ENCODE measurements around the gene LPP. TPM values are rescaled to one million over a fixed set of nuclear protein-coding genes. Genes with fewer than 3 reads are reported as not detected.

LPP gene
- total and polyA plus RNA-seq, 4 donors = 11.1 to 219 (median 66.5) TPM

- WGBS, 2 donors = 89 to 92% methylated on average over 4 of the region's 4 CpGs
- ATAC-seq (ENCODE audit: insufficient read depth, low FRiP score) (no peak), DNase-seq (no peak)
- no peaks in the 10 kb centered on the region for H3K9me3 ChIP-seq (ENCODE audit: control insufficient read depth in 4 of 4, insufficient read depth in 3 of 4, low read length in 3 of 4)
- H3K27me3 ChIP-seq (ENCODE audit: control insufficient read depth in 3 of 3, insufficient read depth in 3 of 3, low read length in 2 of 3) = no peaks in the 10 kb centered on the region
- no peak overlapping the region for H3K4me3 ChIP-seq
- H3K36me3 ChIP-seq (ENCODE audit: control insufficient read depth in 4 of 4, insufficient read depth in 4 of 4, low read length in 4 of 4) = peaks cover 0 to 3% (median 0%) of the 10 kb centered on the region in 4 donors
- no peak for TF ChIP-seq CTCF (IDR thresholded peaks at IDR 0.05; ENCODE audit: control extremely low read depth, extremely low read depth)
- H3K9ac ChIP-seq (ENCODE audit: insufficient read depth in 1 of 2, low read length in 2 of 2) = no peak overlapping the region
- no peak overlapping the region for H3K27ac ChIP-seq (ENCODE audit: low read depth in 1 of 2, low read length in 1 of 2)
- peaks cover 0 to 9% (median 0%) of the 10 kb centered on the region in 5 donors for H3K4me1 ChIP-seq (ENCODE audit: control insufficient read depth in 5 of 5, insufficient read depth in 5 of 5, low read length in 5 of 5)
Observed at GRCh38 chr3:188742755-188743550, 589.0 kb downstream of the LPP start.

- peaks cover 0 to 3% (median 0%) of the 10 kb centered on the region in 4 donors for H3K36me3 ChIP-seq (ENCODE audit: control insufficient read depth in 4 of 4, insufficient read depth in 4 of 4, low read length in 4 of 4)
- ATAC-seq (ENCODE audit: insufficient read depth, low FRiP score) = no peak
- no peaks in the 10 kb centered on the region for H3K9me3 ChIP-seq (ENCODE audit: control insufficient read depth in 4 of 4, insufficient read depth in 3 of 4, low read length in 3 of 4)
- no peak overlapping the region for H3K4me3 ChIP-seq
- 96 to 98% methylated on average over 2 of the region's 2 CpGs for whole genome bisulfite sequencing, 2 donors
- H3K27ac ChIP-seq (ENCODE audit: low read depth in 1 of 2, low read length in 1 of 2) = no peak overlapping the region
- no peaks in the 10 kb centered on the region for H3K27me3 ChIP-seq (ENCODE audit: control insufficient read depth in 3 of 3, insufficient read depth in 3 of 3, low read length in 2 of 3)
- no peak for TF ChIP-seq CTCF (IDR thresholded peaks at IDR 0.05; ENCODE audit: control extremely low read depth, extremely low read depth)
- DNase-seq = no peak
- H3K4me1 ChIP-seq (ENCODE audit: control insufficient read depth in 5 of 5, insufficient read depth in 5 of 5, low read length in 5 of 5) = peaks cover 0 to 9% (median 0%) of the 10 kb centered on the region in 5 donors
- H3K9ac ChIP-seq (ENCODE audit: insufficient read depth in 1 of 2, low read length in 2 of 2) = no peak overlapping the region
Observed at GRCh38 chr3:188744166-188744565, 590.2 kb downstream of the LPP start.

- H3K9ac ChIP-seq (ENCODE audit: insufficient read depth in 1 of 2, low read length in 2 of 2) = no peak overlapping the region
- no peak overlapping the region for H3K27ac ChIP-seq (ENCODE audit: low read depth in 1 of 2, low read length in 1 of 2)
- H3K4me1 ChIP-seq (ENCODE audit: control insufficient read depth in 5 of 5, insufficient read depth in 5 of 5, low read length in 5 of 5) = peaks cover 0 to 9% (median 0%) of the 10 kb centered on the region in 5 donors
- DNase-seq (no peak), ATAC-seq (ENCODE audit: insufficient read depth, low FRiP score) (no peak)
- H3K36me3 ChIP-seq (ENCODE audit: control insufficient read depth in 4 of 4, insufficient read depth in 4 of 4, low read length in 4 of 4) = peaks cover 0 to 3% (median 0%) of the 10 kb centered on the region in 4 donors
- H3K27me3 ChIP-seq (ENCODE audit: control insufficient read depth in 3 of 3, insufficient read depth in 3 of 3, low read length in 2 of 3) = no peaks in the 10 kb centered on the region
- no peaks in the 10 kb centered on the region for H3K9me3 ChIP-seq (ENCODE audit: control insufficient read depth in 4 of 4, insufficient read depth in 3 of 4, low read length in 3 of 4)
- no peak overlapping the region for H3K4me3 ChIP-seq
- no peak for TF ChIP-seq CTCF (IDR thresholded peaks at IDR 0.05; ENCODE audit: control extremely low read depth, extremely low read depth)
Observed at GRCh38 chr3:188745031-188745430, 591.1 kb downstream of the LPP start.
